ENCODE results near the gene RAD50.
"Not testable (repeated sequence)": the region's sequence is repeated elsewhere in the genome, so short reads cannot be mapped to it uniquely, and the experiment has no call there.

The RAD50 gene

GRCh38 chr5:132546108-132546507, 10.7 kb upstream of the RAD50 start:
- no peak for DNase-seq (ENCODE audit: low read depth)
- TF ChIP-seq CTCF (conservative IDR thresholded peaks at IDR 0.05; ENCODE audit: low read length) = no peak
- no peak overlapping the region for H3K4me3 ChIP-seq (ENCODE audit: low read length)

GRCh38 chr5:132547269-132547668, 9.5 kb upstream of the RAD50 start:
- no peak for DNase-seq (ENCODE audit: low read depth)
- no peak overlapping the region for H3K4me3 ChIP-seq (ENCODE audit: low read length)
- TF ChIP-seq CTCF (conservative IDR thresholded peaks at IDR 0.05; ENCODE audit: low read length) = no peak

- not testable (repeated sequence) for DNase-seq (ENCODE audit: low read depth); H3K4me3 ChIP-seq (ENCODE audit: low read length)
Measured at GRCh38 chr5:132548834-132549233, 7.9 kb upstream of the RAD50 start.

- no peak for DNase-seq (ENCODE audit: low read depth)
- H3K4me3 ChIP-seq (ENCODE audit: low read length) = no peak overlapping the region
- TF ChIP-seq CTCF (conservative IDR thresholded peaks at IDR 0.05; ENCODE audit: low read length) = no peak
Measured at GRCh38 chr5:132549576-132549975, 7.2 kb upstream of the RAD50 start.

- DNase-seq (ENCODE audit: low read depth) = no peak
- no peak for TF ChIP-seq CTCF (conservative IDR thresholded peaks at IDR 0.05; ENCODE audit: low read length)
- peak overlapping the region; percentile 86 for H3K4me3 ChIP-seq (ENCODE audit: low read length)
Measured at GRCh38 chr5:132556153-132556762, 519 bp upstream of the RAD50 start.

GRCh38 chr5:132557478-132558172, 848 bp downstream of the RAD50 start:
- H3K4me3 ChIP-seq (ENCODE audit: low read length) = peak overlapping the region; percentile 86
- no peak for TF ChIP-seq CTCF (conservative IDR thresholded peaks at IDR 0.05; ENCODE audit: low read length)
- DNase-seq (ENCODE audit: low read depth) = peak; percentile 48

- H3K4me3 ChIP-seq (ENCODE audit: low read length) = no peak overlapping the region
- TF ChIP-seq CTCF (conservative IDR thresholded peaks at IDR 0.05; ENCODE audit: low read length) = no peak
- DNase-seq (ENCODE audit: low read depth) = no peak
Measured at GRCh38 chr5:132559383-132560060, 2.7 kb downstream of the RAD50 start.

Measured in AG10803 (cell line).